Peyer's patch (tissue), 4 donors: ENCODE measurements around the gene CD82.

Experiments
- POLR2A ChIP-seq, 2 donors: fragments of 450-650 bp; IDR thresholded peaks; one replicate each; pipeline ENCODE4 v1.5.1; 2017; ENCODE audit warnings: antibody characterized with exemption in 2 of 2, mild to moderate bottlenecking in 2 of 2, moderate library complexity in 2 of 2
- TF ChIP-seq, protein P1 (sequence below), 6 experiments: fragments of 450-650 bp in 4 of 6; fragments of 200-600 bp in 2 of 6; sonication (generic) in 1 of 6; IDR thresholded peaks; one replicate each; pipeline ENCODE4 v1.5.1; 2017 to 2019; ENCODE audit warnings: antibody characterized with exemption in 6 of 6, mild to moderate bottlenecking in 3 of 6, moderate library complexity in 1 of 6

DNA sequence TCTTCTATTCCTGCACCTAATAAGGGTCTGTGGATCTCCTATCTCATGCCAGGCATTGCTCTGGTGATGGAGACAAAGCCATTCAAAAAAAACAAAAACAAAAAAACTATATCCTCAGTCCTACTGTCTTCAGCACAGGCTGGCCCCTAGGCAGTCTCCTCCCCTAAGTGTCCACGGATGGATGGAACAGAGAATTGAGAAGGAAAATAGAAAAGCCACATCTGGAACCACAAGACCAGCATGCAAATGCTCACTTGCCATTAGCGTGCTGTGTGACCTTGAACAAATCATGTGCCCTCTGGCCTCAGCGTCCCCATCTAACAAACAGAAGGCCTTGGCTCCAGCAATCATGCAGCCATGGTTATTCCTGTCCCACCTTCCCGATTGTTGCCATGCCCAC is 32.7 kb upstream of the CD82 start:
- TF ChIP-seq, protein P1, sequence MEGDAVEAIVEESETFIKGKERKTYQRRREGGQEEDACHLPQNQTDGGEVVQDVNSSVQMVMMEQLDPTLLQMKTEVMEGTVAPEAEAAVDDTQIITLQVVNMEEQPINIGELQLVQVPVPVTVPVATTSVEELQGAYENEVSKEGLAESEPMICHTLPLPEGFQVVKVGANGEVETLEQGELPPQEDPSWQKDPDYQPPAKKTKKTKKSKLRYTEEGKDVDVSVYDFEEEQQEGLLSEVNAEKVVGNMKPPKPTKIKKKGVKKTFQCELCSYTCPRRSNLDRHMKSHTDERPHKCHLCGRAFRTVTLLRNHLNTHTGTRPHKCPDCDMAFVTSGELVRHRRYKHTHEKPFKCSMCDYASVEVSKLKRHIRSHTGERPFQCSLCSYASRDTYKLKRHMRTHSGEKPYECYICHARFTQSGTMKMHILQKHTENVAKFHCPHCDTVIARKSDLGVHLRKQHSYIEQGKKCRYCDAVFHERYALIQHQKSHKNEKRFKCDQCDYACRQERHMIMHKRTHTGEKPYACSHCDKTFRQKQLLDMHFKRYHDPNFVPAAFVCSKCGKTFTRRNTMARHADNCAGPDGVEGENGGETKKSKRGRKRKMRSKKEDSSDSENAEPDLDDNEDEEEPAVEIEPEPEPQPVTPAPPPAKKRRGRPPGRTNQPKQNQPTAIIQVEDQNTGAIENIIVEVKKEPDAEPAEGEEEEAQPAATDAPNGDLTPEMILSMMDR (IDR thresholded peaks at IDR 0.05) = no peak
- TF ChIP-seq POLR2A (IDR thresholded peaks at IDR 0.05) = no peak
